Thyroid gland (tissue), 4 donors: ENCODE data around the gene PROK1.

Source experiments
- POLR2A ChIP-seq, 2 donors: fragments of 450-650 bp; IDR thresholded peaks; one replicate each; pipeline ENCODE4 v1.6.1; 2017; ENCODE audit warnings: antibody characterized with exemption in 2 of 2, mild to moderate bottlenecking in 2 of 2, moderate library complexity in 1 of 2
- TF ChIP-seq, protein P1 (sequence below), 6 experiments: fragments of 200-600 bp in 3 of 6; fragments of 450-650 bp in 3 of 6; sonication (generic) in 3 of 6; IDR thresholded peaks; one replicate each; pipeline ENCODE4 v1.5.1; 2016 to 2019; ENCODE audit warnings: antibody characterized with exemption in 6 of 6, mild to moderate bottlenecking in 2 of 6, inconsistent platforms in 1 of 6, moderate library complexity in 1 of 6

DNA sequence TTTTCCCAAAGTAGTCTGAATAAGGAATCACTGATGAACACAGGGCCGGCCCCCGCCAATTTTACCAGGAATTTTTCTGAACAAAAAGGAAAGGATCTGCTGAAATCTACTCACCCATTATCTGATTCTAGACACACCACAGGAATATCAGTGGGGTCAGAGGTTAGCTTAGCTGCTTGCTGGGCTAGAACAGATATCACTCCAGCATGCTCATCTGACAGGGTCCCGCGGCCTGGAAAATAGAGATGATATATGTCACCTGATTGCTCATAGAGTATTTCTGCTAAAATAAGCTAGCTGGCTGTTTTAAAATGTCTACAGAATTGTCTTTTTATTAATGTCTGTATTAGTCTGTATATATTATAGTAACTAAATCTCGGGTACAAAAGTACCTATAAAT, 47.1 kb upstream of the PROK1 start:
- TF ChIP-seq, protein P1, sequence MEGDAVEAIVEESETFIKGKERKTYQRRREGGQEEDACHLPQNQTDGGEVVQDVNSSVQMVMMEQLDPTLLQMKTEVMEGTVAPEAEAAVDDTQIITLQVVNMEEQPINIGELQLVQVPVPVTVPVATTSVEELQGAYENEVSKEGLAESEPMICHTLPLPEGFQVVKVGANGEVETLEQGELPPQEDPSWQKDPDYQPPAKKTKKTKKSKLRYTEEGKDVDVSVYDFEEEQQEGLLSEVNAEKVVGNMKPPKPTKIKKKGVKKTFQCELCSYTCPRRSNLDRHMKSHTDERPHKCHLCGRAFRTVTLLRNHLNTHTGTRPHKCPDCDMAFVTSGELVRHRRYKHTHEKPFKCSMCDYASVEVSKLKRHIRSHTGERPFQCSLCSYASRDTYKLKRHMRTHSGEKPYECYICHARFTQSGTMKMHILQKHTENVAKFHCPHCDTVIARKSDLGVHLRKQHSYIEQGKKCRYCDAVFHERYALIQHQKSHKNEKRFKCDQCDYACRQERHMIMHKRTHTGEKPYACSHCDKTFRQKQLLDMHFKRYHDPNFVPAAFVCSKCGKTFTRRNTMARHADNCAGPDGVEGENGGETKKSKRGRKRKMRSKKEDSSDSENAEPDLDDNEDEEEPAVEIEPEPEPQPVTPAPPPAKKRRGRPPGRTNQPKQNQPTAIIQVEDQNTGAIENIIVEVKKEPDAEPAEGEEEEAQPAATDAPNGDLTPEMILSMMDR (IDR thresholded peaks at IDR 0.05): no peak
- TF ChIP-seq POLR2A (IDR thresholded peaks at IDR 0.05): no peak
